Tibial artery (tissue), 4 donors: Measurements from ENCODE around the gene SMO.

Experiments used
- DNase-seq, 2 donors: peaks; one replicate each; pipeline ENCODE4 v3.0.0-alpha.2; 2019
- H3K27ac ChIP-seq, 2 donors: fragments of 200-600 bp; sonication (generic) in 1 of 2; 1 replicate in 1 of 2; 2 replicates in 1 of 2; pipeline ENCODE4 v1.5.1; 2018 to 2019; ENCODE audit warnings: mild to moderate bottlenecking in 1 of 2
- H3K27me3 ChIP-seq, 2 donors: fragments of 200-600 bp; sonication (generic) in 1 of 2; one replicate each; pipeline versions ENCODE4 v1.5.1 to v1.6.0; 2016 to 2019
- H3K36me3 ChIP-seq, 3 donors: fragments of 200-600 bp; sonication (generic) in 2 of 3; one replicate each; pipeline ENCODE4 v1.5.1; 2016 to 2019; ENCODE audit warnings: mild to moderate bottlenecking in 2 of 3
- H3K4me1 ChIP-seq, 4 donors: fragments of 200-600 bp; sonication (generic) in 2 of 4; 1 replicate in 3 of 4; 2 replicates in 1 of 4; pipeline ENCODE4 v1.5.1; 2016 to 2019
- H3K4me3 ChIP-seq, 2 donors: fragments of 200-600 bp; sonication (generic) in 1 of 2; 1 replicate in 1 of 2; 2 replicates in 1 of 2; pipeline ENCODE4 v1.5.1; 2018 to 2019; ENCODE audit warnings: mild to moderate bottlenecking in 2 of 2
- H3K9me3 ChIP-seq, 3 donors: fragments of 200-600 bp; sonication (generic) in 1 of 3; one replicate each; pipeline ENCODE4 v1.5.1; 2016 to 2019
- intact Hi-C: fragments of 100-400 bp; cut with DNase I; formaldehyde crosslinking; loops from one replicate; pipeline ENCODE4 v1.15.0; 2023; ENCODE audit warnings: low total_unique reads
- TF ChIP-seq, protein P1 (sequence below), 2 experiments: fragments of 200-600 bp in 1 of 2; fragments of 450-650 bp in 1 of 2; IDR thresholded peaks; one replicate each; pipeline ENCODE4 v1.5.1; 2017 to 2019; ENCODE audit warnings: antibody characterized with exemption in 2 of 2, mild to moderate bottlenecking in 1 of 2, moderate library complexity in 1 of 2

SMO gene

DNA sequence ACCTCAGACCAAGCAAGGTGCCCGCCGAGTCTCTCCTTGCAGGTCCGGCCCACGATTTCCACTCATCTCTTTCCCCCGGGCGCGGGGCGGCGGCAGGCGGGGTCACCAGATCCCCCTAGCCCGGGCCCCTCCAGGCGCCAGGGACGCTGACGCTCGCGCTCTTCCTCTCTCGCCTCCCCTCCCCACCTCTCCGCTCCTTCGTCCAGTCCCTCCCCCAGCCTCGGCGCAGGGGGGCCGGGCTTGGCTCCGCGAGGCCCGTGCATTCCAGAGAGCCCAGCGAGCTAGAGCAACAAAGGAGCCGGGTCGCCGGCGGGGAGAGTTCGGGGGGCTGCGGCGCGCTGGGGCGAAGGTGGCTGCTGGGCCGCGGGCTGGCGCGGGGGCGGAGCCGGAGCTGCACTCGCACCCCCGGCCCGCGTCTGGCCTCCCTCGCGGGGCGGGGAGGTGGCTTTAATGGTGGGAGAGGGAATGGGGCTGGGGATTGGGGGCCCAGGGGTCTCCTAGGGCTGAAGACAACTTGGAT, at the start of gene SMO:
SMO (plus strand) TSS at position 262 of the 520 bp plus-strand sequence. CDS start 519 bp downstream, outside the sequence.
- Histone ChIP-seq H3K9me3 (no peaks in the 10 kb centered on the region), H3K4me3 (peak within 1 kb of the TSS; percentile 63 to 73), H3K4me1 (peaks cover 0 to 27% (median 6%) of the 10 kb centered on the region in 4 donors), H3K27ac (peak within 1 kb of the TSS; percentile 31 to 50), H3K36me3 (no peaks in the 10 kb centered on the region), H3K27me3 (no peaks in the 10 kb centered on the region)
- TF ChIP-seq, protein P1, sequence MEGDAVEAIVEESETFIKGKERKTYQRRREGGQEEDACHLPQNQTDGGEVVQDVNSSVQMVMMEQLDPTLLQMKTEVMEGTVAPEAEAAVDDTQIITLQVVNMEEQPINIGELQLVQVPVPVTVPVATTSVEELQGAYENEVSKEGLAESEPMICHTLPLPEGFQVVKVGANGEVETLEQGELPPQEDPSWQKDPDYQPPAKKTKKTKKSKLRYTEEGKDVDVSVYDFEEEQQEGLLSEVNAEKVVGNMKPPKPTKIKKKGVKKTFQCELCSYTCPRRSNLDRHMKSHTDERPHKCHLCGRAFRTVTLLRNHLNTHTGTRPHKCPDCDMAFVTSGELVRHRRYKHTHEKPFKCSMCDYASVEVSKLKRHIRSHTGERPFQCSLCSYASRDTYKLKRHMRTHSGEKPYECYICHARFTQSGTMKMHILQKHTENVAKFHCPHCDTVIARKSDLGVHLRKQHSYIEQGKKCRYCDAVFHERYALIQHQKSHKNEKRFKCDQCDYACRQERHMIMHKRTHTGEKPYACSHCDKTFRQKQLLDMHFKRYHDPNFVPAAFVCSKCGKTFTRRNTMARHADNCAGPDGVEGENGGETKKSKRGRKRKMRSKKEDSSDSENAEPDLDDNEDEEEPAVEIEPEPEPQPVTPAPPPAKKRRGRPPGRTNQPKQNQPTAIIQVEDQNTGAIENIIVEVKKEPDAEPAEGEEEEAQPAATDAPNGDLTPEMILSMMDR (IDR thresholded peaks at IDR 0.05) = no peak
- intact Hi-C loops = no loop called here
- DNase-seq = peak in 1 of 2 donors; percentile 42

DNA sequence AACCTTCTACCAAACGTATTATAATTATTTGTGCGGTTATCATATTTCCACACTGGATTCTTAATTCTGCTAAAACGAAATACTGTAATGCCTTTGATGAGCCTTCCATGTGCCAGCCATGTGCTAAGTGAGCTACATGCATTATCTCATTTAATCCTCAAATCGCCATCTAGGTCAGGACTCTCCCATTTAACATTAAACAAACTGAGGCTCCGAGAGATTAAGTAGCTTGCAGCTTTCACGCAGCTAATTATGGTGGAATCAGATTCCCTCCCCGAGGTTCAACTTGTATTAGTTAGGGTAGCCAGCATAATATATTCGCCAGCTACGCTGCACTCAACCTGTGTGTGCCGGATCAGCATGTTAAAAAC, 44.7 kb upstream of the SMO start:
- peaks cover 0 to 14% (median 9%) of the 10 kb centered on the region in 4 donors for H3K4me1 ChIP-seq
- no peaks in the 10 kb centered on the region for H3K36me3 ChIP-seq
- TF ChIP-seq, protein P1 (IDR thresholded peaks at IDR 0.05) = no peak
- peaks cover 0 to 60% of the 10 kb centered on the region in 2 donors for H3K27me3 ChIP-seq
- no peak for DNase-seq
- H3K4me3 ChIP-seq = no peak overlapping the region
- intact Hi-C loops = no loop called here
- no peak overlapping the region for H3K27ac ChIP-seq
- H3K9me3 ChIP-seq = no peaks in the 10 kb centered on the region

DNA sequence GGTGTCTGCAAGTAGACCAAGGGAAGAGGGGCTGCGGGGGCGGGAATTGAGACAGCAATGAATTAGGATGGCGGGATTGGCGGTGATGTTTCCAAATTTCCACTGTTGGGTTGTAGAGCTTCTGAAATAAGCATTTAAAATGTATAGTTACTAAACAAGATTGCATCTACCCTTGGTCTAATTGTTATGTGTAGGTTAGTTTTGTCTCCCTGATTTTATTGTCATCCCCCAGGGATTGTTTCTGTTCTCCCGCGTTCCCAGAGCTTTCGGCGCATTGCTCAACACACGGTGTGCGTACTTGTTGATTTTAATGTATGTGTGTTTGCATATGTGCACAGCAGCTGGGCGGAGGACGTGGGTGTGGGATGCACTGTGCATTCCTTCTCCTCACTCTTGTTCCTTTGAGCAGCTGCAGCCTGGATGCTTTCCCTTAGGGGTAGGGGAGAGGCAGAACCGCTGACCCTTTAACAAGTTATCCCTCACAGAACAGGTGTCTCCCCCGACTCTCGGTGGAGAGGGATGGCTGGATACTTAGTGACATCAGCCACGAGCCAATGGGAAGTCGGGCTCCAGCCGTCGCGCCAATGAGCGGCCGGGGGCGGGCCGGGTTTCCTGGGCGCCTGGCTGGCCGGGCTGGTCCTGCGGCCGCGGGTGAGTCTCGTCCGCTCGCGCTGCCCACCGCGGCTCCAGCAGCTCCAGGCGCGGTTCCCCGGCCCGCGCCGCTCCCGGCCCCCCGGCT, 44.2 kb upstream of the SMO start, which contains the start of gene TSPAN33:
TSPAN33 (plus strand) TSS at position 613 of the 739 bp plus-strand sequence. CDS start 274 bp downstream, outside the sequence.
- intact Hi-C loops = no loop called here
- no peak within 1 kb of the TSS for H3K27ac ChIP-seq
- peak within 1 kb of the TSS; percentile 45 to 50 for H3K4me3 ChIP-seq
- H3K27me3 ChIP-seq = peaks cover 0 to 66% of the 10 kb centered on the region in 2 donors
- peak; percentile 69 to 76 for DNase-seq
- TF ChIP-seq, protein P1 (IDR thresholded peaks at IDR 0.05) = no peak
- H3K36me3 ChIP-seq = no peaks in the 10 kb centered on the region
- H3K9me3 ChIP-seq = no peaks in the 10 kb centered on the region
- peaks cover 0 to 14% (median 9%) of the 10 kb centered on the region in 4 donors for H3K4me1 ChIP-seq

DNA sequence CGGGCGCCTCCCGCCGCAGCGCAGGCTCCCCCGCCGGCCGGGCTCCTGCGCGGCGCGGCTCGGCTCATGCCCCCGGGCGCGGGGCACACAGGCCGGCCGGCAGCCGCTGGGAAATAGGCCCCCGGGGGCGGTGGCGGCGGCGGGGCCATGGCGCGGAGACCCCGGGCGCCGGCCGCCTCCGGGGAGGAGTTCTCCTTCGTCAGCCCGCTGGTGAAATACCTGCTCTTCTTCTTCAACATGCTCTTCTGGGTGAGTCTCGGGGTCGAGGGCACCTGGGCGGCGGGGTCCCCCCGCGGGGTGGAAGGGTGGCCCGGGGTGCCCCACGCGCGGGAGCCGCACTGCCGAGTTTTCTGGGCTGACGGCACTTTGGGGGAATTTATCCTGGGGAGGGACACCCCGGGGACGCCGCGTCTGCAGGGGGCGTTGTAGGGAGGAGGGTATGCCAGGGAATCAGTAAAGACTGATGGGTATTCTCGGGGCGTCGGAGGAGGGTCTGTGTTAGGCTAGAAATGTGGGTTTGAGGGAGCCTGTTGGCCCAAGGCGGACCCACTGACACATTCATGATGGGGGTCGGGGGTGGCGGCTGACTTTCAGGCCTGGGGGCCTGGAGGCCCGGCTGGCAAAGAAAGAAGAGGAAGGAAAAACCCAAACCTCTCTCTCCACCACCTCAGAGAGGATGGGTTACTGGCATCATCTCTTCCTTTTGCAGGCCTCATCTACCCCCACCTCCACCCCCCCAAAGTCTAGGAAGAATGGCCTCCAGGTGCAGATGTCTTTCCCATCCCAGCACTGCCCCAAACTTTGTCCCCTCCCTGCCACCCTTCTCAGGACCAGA, 43.4 kb upstream of the SMO start:
- no peak for DNase-seq
- intact Hi-C loops = no loop called here
- Histone ChIP-seq H3K9me3 (no peaks in the 10 kb centered on the region), H3K4me1 (peaks cover 0 to 14% (median 9%) of the 10 kb centered on the region in 4 donors), H3K27me3 (peaks cover 0 to 74% of the 10 kb centered on the region in 2 donors), H3K36me3 (no peaks in the 10 kb centered on the region), H3K4me3 (peak overlapping the region; percentile 45 to 50), H3K27ac (no peak overlapping the region)
- TF ChIP-seq, protein P1 (IDR thresholded peaks at IDR 0.05) = no peak

DNA sequence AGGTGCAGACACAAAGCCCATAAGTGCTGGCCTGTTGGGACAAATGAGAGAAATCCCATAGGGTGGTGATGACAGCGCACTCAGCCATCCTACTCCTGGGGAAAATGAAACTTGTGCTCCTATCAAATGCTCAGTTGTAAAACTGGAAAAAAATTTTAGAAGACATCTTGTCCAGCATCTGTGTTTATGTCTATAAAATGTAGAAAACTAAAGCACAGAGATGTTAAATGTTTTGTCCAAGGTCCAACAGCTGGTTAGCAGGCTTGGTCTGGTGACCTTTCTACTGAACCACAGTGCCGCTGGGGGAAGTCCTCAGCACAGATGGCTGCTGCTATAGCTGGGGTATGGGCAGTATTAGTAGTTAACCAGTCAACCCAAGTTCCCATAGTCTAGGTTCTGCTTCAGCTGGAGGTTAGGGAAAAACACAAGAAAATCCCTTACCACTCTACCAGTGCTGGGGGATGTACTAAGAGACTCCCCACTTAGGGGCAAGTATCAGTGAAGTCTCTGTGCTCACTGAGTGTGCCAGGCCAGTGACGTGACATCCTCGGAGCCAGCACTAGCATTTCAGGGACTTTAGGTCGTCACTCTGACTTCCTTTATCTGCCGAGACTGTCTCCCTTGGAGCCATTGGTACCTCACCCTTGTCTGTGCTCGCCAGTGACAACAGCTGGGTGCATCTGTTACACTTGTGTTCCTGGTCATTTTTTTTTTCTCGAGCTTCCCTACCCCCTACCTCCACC, 42.0 kb upstream of the SMO start:
- peaks cover 0 to 14% (median 9%) of the 10 kb centered on the region in 4 donors for H3K4me1 ChIP-seq
- TF ChIP-seq, protein P1 (IDR thresholded peaks at IDR 0.05) = no peak
- no peaks in the 10 kb centered on the region for H3K9me3 ChIP-seq
- intact Hi-C loops = no loop called here
- no peaks in the 10 kb centered on the region for H3K36me3 ChIP-seq
- peaks cover 0 to 79% of the 10 kb centered on the region in 2 donors for H3K27me3 ChIP-seq
- no peak overlapping the region for H3K27ac ChIP-seq
- H3K4me3 ChIP-seq = no peak overlapping the region
- no peak for DNase-seq
